ENCODE data around the gene LIN7C. TPM values are rescaled to one million over a fixed set of nuclear protein-coding genes. Genes with fewer than 3 reads are reported as not detected.

The LIN7C gene
- polyA plus RNA-seq, 1 donor from 2014 or later: 131 TPM

DNA sequence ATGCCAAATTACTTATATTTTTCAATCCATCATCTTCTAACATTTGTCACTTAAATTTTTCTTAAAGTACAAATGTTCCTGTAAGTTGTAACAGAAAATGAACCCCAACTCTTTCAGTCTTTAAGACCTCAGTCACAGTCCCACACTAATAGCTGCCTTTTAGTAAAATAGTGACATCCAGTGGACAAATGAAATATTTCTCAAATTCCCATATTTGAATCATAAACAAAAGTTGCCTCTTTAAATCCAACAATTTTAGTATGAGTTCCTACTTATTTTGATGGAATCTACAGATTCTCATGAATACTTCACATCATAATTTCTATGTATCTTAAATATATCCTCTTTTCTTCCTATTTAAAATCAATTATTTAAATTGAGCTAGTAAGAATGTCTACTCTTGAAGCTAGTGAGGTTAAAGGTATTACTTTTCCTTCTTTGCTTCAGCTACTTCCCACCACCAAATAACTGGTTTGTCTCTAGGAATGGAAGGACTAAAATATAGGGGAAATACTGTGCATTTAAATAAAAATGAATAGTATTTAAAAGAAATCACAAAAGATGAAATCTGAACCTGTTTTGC lies 9.2 kb downstream of the LIN7C start:
- no peak overlapping the region for H3K27ac ChIP-seq (ENCODE audit: low read length)
- H2AFZ ChIP-seq (ENCODE audit: low read depth, low read length): no peak overlapping the region
- TF ChIP-seq TAF1 (IDR thresholded peaks at IDR 0.05; ENCODE audit: low read depth) (no peak), RAD21 (conservative IDR thresholded peaks at IDR 0.05) (peak; percentile 63), POLR2AphosphoS5 (IDR thresholded peaks at IDR 0.05) (no peak), MXI1 (conservative IDR thresholded peaks at IDR 0.05; ENCODE audit: poor library complexity, severe bottlenecking) (no peak), EP300 (conservative IDR thresholded peaks at IDR 0.05; ENCODE audit: poor library complexity, severe bottlenecking) (no peak), EZH2 (IDR thresholded peaks at IDR 0.05; ENCODE audit: borderline replicate concordance, insufficient read depth, low read length, poor library complexity, severe bottlenecking) (no peak), SMC3 (conservative IDR thresholded peaks at IDR 0.05; ENCODE audit: poor library complexity) (peak; percentile 65)
- TF ChIP-seq, protein P1, sequence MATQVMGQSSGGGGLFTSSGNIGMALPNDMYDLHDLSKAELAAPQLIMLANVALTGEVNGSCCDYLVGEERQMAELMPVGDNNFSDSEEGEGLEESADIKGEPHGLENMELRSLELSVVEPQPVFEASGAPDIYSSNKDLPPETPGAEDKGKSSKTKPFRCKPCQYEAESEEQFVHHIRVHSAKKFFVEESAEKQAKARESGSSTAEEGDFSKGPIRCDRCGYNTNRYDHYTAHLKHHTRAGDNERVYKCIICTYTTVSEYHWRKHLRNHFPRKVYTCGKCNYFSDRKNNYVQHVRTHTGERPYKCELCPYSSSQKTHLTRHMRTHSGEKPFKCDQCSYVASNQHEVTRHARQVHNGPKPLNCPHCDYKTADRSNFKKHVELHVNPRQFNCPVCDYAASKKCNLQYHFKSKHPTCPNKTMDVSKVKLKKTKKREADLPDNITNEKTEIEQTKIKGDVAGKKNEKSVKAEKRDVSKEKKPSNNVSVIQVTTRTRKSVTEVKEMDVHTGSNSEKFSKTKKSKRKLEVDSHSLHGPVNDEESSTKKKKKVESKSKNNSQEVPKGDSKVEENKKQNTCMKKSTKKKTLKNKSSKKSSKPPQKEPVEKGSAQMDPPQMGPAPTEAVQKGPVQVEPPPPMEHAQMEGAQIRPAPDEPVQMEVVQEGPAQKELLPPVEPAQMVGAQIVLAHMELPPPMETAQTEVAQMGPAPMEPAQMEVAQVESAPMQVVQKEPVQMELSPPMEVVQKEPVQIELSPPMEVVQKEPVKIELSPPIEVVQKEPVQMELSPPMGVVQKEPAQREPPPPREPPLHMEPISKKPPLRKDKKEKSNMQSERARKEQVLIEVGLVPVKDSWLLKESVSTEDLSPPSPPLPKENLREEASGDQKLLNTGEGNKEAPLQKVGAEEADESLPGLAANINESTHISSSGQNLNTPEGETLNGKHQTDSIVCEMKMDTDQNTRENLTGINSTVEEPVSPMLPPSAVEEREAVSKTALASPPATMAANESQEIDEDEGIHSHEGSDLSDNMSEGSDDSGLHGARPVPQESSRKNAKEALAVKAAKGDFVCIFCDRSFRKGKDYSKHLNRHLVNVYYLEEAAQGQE (IDR thresholded peaks at IDR 0.05; ENCODE audit: borderline replicate concordance): no peak
- TF ChIP-seq, protein P2, sequence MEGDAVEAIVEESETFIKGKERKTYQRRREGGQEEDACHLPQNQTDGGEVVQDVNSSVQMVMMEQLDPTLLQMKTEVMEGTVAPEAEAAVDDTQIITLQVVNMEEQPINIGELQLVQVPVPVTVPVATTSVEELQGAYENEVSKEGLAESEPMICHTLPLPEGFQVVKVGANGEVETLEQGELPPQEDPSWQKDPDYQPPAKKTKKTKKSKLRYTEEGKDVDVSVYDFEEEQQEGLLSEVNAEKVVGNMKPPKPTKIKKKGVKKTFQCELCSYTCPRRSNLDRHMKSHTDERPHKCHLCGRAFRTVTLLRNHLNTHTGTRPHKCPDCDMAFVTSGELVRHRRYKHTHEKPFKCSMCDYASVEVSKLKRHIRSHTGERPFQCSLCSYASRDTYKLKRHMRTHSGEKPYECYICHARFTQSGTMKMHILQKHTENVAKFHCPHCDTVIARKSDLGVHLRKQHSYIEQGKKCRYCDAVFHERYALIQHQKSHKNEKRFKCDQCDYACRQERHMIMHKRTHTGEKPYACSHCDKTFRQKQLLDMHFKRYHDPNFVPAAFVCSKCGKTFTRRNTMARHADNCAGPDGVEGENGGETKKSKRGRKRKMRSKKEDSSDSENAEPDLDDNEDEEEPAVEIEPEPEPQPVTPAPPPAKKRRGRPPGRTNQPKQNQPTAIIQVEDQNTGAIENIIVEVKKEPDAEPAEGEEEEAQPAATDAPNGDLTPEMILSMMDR (IDR thresholded peaks at IDR 0.05; ENCODE audit: poor library complexity, severe bottlenecking): peak; percentile 68
- no peak overlapping the region for H3K4me2 ChIP-seq (ENCODE audit: low read length)
- H3K9me2 ChIP-seq (ENCODE audit: insufficient read depth, low read length): no peaks in the 10 kb centered on the region
- no peak overlapping the region for H3K9ac ChIP-seq (ENCODE audit: low read length)
- no peaks in the 10 kb centered on the region for H3F3A ChIP-seq (ENCODE audit: insufficient read depth, low read length, poor library complexity, severe bottlenecking)
- H3K79me2 ChIP-seq (replicated peaks; ENCODE audit: insufficient read depth, low read length): peaks cover 10% of the 10 kb centered on the region
- H3K36me3 ChIP-seq (ENCODE audit: insufficient read depth, low read length): peaks cover 9% of the 10 kb centered on the region
- peaks cover 2% of the 10 kb centered on the region for H4K20me1 ChIP-seq (ENCODE audit: insufficient read depth)
- no peaks in the 10 kb centered on the region for H3K9me3 ChIP-seq (ENCODE audit: low read length)
- no peaks in the 10 kb centered on the region for H3K27me3 ChIP-seq (ENCODE audit: insufficient read depth, low read depth, low read length)
- no peak overlapping the region for H3K4me3 ChIP-seq (ENCODE audit: low read length)

DNA sequence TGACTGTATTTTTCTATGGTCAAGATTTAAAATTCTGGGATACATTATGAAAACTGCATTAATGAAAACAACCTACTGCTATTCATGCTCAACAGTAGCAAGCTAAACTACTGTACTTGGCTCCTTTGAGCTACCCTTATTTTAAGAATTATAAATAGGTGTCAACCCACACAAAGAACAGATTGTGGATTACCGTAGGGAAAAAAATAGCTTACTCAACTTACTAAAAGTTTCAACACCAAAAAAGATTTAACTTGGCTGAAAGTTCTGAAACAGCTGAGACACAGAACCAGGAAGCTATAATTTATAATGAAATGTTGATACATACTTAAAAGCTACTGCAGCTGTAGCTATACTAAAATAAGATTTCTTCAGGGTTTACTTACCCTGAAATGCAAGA lies 10.1 kb downstream of the LIN7C start:
- peaks cover 10% of the 10 kb centered on the region for H3K79me2 ChIP-seq (replicated peaks; ENCODE audit: insufficient read depth, low read length)
- H3K27me3 ChIP-seq (ENCODE audit: insufficient read depth, low read depth, low read length): no peaks in the 10 kb centered on the region
- no peaks in the 10 kb centered on the region for H3F3A ChIP-seq (ENCODE audit: insufficient read depth, low read length, poor library complexity, severe bottlenecking)
- TF ChIP-seq EZH2 (IDR thresholded peaks at IDR 0.05; ENCODE audit: borderline replicate concordance, insufficient read depth, low read length, poor library complexity, severe bottlenecking) (no peak), EP300 (conservative IDR thresholded peaks at IDR 0.05; ENCODE audit: poor library complexity, severe bottlenecking) (no peak), RAD21 (conservative IDR thresholded peaks at IDR 0.05) (no peak), POLR2AphosphoS5 (IDR thresholded peaks at IDR 0.05) (no peak)
- TF ChIP-seq, protein P2 (IDR thresholded peaks at IDR 0.05; ENCODE audit: poor library complexity, severe bottlenecking): no peak
- no peak overlapping the region for H3K4me3 ChIP-seq (ENCODE audit: low read length)
- H3K4me2 ChIP-seq (ENCODE audit: low read length): peak overlapping the region; percentile 17
- H3K9me2 ChIP-seq (ENCODE audit: insufficient read depth, low read length): no peaks in the 10 kb centered on the region
- peaks cover 2% of the 10 kb centered on the region for H4K20me1 ChIP-seq (ENCODE audit: insufficient read depth)
- H3K27ac ChIP-seq (ENCODE audit: low read length): no peak overlapping the region
- H2AFZ ChIP-seq (ENCODE audit: low read depth, low read length): no peak overlapping the region
- no peak overlapping the region for H3K9ac ChIP-seq (ENCODE audit: low read length)
- H3K9me3 ChIP-seq (ENCODE audit: low read length): no peaks in the 10 kb centered on the region
- peaks cover 9% of the 10 kb centered on the region for H3K36me3 ChIP-seq (ENCODE audit: insufficient read depth, low read length)
